ENCODE measurements around the gene CDK14. TPM values are rescaled to one million over a fixed set of nuclear protein-coding genes. Genes with fewer than 3 reads are reported as not detected.
"Not testable (repeated sequence)": the region's sequence is repeated elsewhere in the genome, so short reads cannot be mapped to it uniquely, and the experiment has no call there.

The CDK14 gene
- total RNA-seq, 1 experiment from 2014 or later, result not detected

DNA sequence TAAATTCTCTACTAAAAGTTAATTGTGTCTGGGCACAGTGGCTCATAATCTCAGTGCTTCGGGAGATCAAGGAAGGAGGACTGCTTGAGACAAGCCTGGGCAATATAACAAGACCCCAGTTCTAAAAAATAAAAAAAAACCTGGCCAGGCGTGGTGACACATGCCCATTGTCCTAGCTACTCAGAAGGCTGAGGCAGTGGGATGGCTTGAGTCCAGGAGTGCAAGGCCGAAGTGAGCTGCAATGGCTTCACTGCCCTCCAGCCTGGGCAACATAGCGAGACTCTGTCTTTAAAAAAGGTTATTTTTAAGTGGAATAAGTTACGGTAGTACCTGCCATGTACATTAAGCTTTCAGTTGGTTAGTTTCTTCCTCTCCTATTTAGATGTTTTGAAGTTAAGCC lies 28.9 kb downstream of the CDK14 start:
- DNase-seq (ENCODE audit: low spot score), result no peak
- in situ Hi-C loops (cut with HindIII; ENCODE audit: low sequenced_read_pairs), result no loop called here

DNA sequence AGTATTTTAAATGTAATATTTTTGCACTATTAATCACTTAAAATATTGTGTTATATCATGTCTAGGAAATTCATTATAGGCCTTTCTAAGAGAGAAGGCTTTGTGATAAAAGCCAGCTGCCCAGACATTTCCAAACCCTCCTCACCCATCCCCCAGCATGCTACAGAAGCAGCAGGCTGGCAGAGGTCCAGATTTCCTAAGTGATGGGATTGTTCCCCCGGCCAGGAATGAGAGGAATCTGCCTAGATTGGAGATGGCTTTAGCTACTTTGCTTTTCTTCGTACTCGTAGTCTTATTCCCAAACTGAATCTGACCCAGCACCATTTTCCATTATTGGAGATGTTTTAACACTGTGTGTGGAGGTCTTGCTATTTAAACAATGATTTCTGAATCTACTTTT lies 29.4 kb downstream of the CDK14 start:
- in situ Hi-C loops (cut with HindIII; ENCODE audit: low sequenced_read_pairs), result no loop called here
- DNase-seq (ENCODE audit: low spot score), result peak; percentile 13

DNA sequence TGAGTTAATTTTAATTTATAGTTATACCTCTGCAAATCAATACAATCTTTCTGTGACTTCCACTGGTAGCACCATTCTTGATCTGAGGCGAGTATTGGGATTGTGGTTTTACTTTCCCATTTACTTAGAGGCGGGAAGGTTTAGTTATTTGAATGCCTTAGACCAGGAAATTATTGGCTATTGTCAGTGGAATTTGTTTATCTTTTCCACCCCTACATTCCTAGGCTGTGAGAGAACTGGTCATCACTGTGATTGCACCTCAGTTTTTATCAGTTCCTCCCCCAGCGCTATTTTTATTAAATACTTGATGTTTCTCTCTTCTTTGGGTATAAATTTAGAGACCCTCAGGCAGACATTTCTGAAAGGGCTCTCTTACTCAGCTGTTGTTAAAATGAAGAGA lies 29.9 kb downstream of the CDK14 start:
- DNase-seq (ENCODE audit: low spot score), result no peak
- in situ Hi-C loops (cut with HindIII; ENCODE audit: low sequenced_read_pairs), result no loop called here

DNA sequence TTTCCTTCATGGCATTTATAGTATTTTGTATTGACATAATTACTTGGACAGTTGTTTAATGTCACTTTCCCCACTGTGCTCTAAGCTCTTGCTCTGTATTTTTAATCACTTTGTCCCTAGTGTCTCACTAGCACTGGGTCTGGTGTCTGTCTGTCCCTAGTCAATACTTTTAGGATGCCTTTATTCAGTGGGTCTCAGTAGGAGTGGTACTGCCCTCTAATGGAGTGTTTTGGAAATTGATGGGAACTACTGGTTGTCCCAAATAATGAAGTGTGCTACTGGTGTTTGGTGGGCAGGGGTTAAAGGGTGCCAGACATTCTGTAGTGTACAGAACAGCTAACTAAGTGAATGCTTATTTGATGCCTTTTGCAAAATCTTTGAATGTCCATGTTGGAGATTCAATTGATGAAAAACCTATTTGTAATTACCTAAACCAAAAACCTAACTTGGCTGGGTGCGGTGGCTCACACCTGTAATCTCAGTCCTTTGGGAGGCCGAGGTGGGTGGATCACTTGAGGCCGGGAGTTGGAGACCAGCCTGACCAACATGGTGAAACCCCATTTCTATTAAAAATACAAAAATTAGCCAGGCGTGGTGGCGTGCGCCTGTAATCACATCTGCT lies 33.3 kb downstream of the CDK14 start:
- in situ Hi-C loops (cut with HindIII; ENCODE audit: low sequenced_read_pairs), result no loop called here
- DNase-seq (ENCODE audit: low spot score), result peak; percentile 39

DNA sequence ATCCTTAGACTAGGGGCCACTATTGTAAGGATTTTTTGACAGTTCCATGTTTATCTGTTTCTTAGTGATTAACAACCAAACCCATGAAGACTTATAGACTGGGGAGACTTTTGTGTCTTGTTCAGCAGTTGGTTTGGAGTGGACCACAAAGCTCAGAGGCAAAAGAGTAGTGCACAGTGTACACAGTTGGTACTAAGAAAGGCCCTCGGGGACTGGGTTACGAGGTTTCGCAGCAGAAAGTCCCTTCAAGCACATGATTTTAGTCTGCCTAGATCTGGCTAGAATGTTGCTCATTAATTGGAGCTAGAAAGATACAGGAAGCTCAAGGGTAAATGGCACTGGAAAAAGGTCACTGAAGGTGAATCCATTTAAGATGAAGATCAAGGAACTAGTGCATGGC lies 35.4 kb downstream of the CDK14 start:
- in situ Hi-C loops (cut with HindIII; ENCODE audit: low sequenced_read_pairs), result no loop called here
- DNase-seq (ENCODE audit: low spot score), result no peak

DNA sequence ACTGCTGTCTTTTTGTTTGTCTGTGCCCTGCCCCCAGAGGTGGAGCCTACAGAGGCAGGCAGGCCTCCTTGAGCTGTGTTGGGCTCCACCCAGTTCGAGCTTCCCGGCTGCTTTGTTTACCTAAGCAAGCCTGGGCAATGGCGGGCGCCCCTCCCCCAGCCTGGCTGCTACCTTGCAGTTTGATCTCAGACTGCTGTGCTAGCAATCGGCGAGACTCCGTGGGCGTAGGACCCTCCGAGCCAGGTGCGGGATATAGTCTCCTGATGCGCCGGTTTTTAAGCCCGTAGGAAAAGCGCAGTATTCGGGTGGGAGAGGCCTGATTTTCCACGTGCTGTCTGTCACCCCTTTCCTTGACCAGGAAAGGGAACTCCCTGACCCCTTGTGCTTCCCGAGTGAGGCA lies 43.6 kb downstream of the CDK14 start:
- in situ Hi-C loops (cut with HindIII; ENCODE audit: low sequenced_read_pairs); DNase-seq (ENCODE audit: low spot score): not testable (repeated sequence)

DNA sequence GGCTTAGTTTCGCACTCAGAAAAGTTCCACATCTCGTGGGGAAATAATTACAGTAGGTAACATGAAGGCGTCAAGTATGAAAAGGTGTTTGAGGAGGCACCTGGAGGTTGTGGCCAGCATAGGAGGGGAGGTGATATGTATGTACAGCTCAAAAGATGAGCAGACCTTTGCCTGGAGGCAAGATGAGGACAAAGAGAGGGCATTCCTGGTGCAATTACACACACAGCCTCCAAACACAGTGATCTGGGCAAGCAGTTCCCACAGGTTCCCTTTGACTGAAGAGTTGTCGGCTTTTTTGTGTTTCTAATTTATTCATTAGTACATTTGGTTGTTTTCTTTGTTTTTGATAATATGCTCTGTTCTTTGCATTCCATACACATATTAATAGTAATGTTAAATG lies 46.9 kb downstream of the CDK14 start:
- DNase-seq (ENCODE audit: low spot score), result no peak
- in situ Hi-C loops (cut with HindIII; ENCODE audit: low sequenced_read_pairs), result no loop called here

DNA sequence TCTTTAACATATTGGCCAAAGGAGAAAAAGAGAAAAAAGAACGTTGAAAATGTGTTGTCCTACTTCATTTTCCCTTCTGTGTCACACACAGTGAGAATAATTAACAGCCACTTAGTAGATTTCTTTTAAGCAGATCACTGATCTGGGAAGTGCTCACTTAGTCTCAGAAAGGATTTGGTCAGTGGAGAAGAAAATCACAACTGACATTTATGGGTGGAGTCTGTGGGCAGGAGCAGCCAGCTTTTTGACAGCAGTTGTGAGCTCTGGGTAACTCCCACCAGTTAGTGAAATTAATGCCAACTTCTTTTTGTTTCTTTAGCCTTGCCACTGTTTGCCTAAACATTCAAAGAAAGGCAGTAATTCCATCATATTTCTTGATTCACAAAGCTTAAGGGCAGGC lies 49.7 kb downstream of the CDK14 start:
- DNase-seq (ENCODE audit: low spot score), result no peak
- in situ Hi-C loops (cut with HindIII; ENCODE audit: low sequenced_read_pairs), result no loop called here

DNA sequence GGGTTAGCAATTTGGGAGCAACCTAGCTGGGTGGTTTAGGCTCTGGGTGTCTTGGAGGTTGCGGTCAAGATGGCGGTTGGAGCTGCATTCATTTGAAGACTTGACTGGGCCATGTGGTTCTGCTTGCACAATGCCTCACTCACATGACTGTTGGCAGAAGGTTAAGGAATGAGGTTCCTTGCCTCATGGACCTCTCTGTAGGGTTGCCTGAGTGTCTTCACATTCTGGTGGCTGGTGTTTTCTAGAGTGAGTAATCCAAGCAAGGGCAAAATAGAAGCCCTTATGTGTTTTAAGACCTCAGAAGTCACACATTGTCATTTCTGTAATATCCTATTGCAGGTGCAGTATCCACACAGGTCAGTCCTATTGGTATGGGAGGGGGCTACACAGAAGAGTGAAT lies 52.0 kb downstream of the CDK14 start:
- DNase-seq (ENCODE audit: low spot score), result no peak
- in situ Hi-C loops (cut with HindIII; ENCODE audit: low sequenced_read_pairs), result no loop called here

DNA sequence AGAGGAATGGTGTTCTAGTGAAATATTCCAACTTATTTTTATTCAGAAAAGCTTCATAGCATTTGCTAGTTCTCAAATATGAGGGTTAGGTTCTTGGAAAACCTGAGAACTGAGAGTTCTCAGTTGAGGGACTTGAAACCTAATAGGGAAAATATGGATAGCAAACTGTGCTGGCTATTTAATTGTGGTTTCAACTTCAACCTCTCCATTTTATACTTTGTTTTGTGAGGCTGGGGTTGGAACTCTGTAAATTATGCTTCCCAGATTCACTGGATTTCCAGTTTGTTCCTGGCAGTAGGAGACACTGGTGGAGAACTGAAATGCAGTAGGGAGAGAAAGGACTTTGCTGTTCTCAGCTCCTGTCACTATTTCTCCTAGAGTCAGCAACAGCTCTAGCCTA lies 52.7 kb downstream of the CDK14 start:
- DNase-seq (ENCODE audit: low spot score), result no peak
- in situ Hi-C loops (cut with HindIII; ENCODE audit: low sequenced_read_pairs), result no loop called here

DNA sequence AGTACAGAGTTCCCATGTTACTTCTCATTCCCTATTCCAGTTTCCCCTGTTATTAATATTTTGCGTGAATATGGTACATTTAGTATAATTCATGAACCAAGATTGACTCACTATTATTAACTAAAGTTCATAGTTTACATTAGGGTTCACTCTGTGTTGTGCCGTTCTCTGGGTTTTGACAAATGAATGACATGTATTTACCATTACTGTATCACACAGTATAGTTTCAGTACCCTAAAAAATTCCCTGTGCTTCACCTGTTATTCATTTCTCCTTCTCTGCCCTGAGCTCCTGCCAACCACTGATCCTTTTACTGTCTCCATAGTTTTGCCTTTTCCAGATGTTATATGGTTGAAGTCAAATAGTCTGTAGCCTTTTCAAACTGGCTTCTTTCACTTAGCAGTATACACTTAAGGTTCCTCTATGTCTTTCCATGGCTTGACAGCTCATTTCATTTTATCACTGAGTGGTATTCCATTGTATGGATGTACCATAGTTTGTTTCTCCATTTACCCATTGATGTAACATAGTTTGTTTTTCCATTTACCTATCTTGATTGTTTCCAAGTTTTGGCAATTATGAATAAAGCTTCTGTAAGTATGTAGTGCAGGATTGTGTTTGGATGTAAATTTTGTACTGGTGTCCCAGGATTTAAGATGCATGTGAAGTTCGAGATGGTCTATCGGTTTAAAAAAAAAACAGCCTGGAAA lies 58.8 kb downstream of the CDK14 start:
- in situ Hi-C loops (cut with HindIII; ENCODE audit: low sequenced_read_pairs), result no loop called here
- DNase-seq (ENCODE audit: low spot score), result no peak

DNA sequence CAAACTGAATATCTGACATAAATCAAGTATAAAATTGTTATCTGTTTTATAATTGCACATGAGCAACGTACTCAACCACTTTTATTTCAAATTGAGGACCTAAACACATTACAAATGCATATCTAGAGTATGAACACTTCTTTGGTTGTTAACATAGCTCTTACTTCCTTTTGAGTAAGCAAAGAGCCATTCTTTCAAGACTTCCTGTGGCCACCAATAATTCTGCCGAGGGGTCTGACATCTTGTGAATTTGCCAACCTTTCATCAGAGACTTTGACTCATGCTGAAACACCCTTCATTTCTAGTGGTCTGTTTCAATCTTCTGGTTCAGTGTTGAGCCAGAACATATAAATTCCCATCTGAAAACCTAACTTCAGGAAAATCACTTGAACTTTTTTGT lies 59.4 kb downstream of the CDK14 start:
- no peak for DNase-seq (ENCODE audit: low spot score)
- in situ Hi-C loops (cut with HindIII; ENCODE audit: low sequenced_read_pairs), result no loop called here

DNA sequence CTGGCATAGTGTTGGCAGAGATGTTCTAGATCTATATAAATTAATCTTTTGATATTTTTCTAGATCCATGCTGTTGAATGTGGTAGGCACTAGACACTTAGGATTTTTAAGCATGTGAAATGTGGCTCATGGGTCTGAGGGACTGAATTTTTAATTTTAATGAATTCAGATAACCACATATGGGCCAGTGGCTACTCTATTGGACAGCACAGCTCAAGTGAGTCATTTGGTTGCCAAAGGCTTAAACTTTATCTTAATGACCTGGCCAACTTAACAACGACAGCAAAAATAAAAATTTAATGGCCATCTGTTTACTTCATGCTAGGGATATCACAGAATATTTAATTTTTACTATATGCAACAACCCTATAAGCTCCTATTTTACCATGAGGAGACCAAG lies 61.4 kb downstream of the CDK14 start:
- in situ Hi-C loops (cut with HindIII; ENCODE audit: low sequenced_read_pairs), result no loop called here
- DNase-seq (ENCODE audit: low spot score), result no peak

DNA sequence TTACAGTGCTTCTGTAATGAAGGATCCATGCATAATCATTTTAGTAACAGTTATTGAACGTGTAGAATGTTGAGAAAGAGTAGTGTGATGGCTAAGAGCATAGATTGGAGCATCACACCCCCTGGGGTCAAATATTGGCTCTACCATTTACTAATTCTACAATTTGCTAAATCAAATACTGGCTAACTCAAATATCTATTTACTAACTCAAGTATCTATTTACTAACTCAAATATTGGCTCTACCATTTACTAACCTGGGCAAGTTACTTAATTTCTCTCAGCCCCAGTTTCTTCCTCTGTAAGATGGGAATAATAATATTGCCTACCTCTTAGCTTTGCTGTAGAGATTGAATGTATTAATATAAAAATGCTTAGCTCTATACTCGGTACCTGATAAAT lies 64.0 kb downstream of the CDK14 start:
- in situ Hi-C loops (cut with HindIII; ENCODE audit: low sequenced_read_pairs), result no loop called here
- no peak for DNase-seq (ENCODE audit: low spot score)

DNA sequence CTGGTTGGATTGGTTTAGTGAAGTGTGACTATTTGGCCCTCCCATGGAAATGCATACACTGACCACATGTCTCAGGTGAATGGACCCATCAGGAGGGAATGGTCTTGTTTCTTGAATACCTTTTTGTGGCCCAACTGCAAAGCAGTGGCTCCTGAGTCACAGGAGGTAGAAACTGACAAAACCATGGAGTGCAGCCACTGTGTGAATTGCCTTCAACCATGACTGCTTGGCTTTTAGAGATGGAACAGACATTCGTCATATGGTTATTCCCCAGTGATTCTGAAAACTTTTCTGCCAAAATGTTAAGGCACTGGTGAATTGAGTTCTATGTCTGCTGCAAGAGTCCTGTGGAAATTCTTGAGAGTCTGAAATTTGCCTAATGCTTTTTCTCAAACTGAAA lies 64.7 kb downstream of the CDK14 start:
- DNase-seq (ENCODE audit: low spot score), result no peak
- in situ Hi-C loops (cut with HindIII; ENCODE audit: low sequenced_read_pairs), result no loop called here

DNA sequence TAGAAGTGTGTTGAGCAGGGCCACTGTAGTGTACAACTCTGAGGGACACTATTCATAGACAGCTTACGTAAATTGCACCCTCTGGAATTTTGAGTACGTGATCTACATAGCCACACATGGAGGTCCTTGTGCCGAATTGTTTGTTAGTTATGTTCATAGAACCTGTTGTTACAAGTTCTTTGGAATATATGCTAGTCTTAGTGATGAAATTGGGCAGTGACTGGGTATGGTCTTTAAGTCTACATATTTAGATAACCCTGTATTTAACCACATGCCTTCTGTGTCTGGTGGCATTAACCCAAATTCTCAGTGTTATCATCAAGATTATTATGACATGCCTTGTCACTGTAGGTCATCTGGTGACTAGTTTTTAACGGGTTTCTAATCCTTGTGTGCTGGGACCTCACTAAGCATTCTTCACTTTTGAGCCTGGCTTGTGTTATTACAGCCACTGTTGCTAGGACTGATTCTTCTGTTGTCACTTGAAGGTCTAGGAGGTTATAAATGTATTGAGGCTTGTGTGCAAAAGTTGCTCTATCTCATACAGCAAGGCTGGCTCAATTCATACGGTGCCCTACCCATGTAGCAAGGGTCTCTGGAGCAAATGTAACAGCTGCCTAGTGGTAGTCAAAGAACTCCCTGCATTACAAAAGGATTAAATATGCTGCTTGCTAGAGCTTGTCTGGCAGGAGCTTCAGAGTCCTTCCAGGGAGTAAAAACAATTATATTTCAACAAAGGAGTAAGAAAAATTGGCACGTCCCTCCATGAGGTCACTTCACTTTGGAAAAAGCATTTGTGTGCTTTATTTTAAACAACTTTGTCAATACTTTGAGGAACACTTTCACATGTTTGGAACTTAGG lies 65.4 kb downstream of the CDK14 start:
- in situ Hi-C loops (cut with HindIII; ENCODE audit: low sequenced_read_pairs), result no loop called here
- DNase-seq (ENCODE audit: low spot score), result no peak

DNA sequence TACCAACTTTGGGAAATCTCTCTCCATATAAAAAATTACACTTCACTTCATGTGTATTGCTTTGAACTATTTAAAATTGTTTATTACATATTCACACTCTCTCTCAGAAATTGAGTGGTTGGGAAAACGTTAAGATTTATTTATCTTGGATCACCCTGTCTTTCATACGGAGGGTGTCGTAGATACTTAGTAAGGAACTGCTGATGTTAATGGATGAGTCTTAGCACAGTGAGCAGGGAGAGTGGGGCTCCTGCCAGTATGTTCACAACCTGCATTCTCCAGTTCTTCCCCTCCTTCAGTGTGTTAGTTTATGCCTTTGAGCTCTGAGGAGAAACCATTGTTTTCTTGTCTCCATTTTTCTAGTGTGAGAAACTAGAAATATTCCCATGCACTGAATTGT lies 67.1 kb downstream of the CDK14 start:
- in situ Hi-C loops (cut with HindIII; ENCODE audit: low sequenced_read_pairs), result no loop called here
- DNase-seq (ENCODE audit: low spot score), result no peak

DNA sequence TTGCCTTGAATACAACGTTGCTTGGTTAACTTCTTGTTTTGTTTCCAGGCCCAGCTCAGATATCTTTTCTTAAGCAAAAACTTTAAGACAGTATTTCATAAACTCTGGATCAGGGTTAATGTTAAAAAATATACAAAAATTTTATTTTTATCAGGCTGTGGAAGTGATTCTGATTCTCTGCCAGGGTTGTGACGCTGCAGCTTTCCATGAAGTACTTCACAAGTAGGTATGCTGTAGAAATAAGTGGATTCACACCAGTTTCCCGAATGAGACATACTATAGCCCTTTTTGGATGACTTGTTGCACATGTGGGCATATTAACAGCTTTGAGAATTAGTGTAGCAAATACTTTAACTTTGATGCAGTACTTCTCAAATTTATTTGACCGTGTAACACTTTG lies 70.1 kb downstream of the CDK14 start:
- in situ Hi-C loops (cut with HindIII; ENCODE audit: low sequenced_read_pairs), result no loop called here
- DNase-seq (ENCODE audit: low spot score), result no peak

DNA sequence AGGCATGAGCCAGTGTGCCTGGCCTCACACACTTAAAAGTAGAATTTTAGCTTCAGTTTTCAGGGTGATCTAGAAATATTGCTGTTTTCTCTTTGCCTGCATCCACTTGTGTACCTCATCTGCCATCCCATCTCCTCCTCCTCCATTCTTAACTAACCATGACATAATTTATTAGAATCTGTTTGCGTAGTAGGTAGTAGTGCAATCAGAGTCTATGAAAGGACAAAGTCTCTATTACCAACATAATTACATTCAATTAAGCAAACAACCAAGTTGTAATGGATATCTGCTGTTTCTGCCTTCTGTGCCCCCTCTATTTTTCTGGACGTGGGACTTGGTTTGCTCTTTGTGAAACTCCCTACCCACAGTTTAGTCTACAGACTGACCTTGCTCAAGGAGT lies 72.9 kb downstream of the CDK14 start:
- DNase-seq (ENCODE audit: low spot score), result no peak
- in situ Hi-C loops (cut with HindIII; ENCODE audit: low sequenced_read_pairs), result no loop called here

DNA sequence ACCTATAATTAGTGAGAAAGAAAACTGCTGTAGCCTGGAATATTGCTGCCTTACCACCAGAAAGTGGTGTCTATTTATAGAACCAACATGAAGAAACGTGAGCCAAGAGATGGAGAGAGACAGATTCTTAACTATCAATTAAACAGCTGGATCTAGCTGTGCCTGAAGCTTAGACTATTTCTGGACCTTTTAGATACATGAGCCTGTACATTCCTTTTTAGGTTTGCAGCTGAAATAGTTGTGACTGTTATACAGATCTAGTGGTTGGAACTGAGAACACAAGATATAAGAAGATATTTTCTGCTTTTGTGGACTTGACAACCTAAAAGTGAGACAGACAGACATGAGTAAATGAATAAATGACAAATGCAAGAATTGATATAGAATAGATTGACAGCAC lies 73.4 kb downstream of the CDK14 start:
- in situ Hi-C loops (cut with HindIII; ENCODE audit: low sequenced_read_pairs), result no loop called here
- no peak for DNase-seq (ENCODE audit: low spot score)
